Neuronal stem cell (in vitro differentiated cells): ENCODE results near the gene ACAD9.

Experiments used
- DNase-seq: peaks from one replicate; pipeline ENCODE4 v3.0.0-alpha.2; 2013; ENCODE audit warnings: low spot score
- H2AFZ ChIP-seq: one replicate; pipeline ENCODE4 v1.6.1; 2013; ENCODE audit warnings: mild to moderate bottlenecking, low read length, inconsistent platforms
- H2AK5ac ChIP-seq: 2 replicates; pipeline ENCODE4 v1.6.1; 2013; ENCODE audit warnings: low read depth, mild to moderate bottlenecking, inconsistent platforms, low read length, moderate library complexity, mixed read lengths
- H2BK120ac ChIP-seq: 2 replicates; pipeline ENCODE4 v1.6.1; 2013; ENCODE audit warnings: low read depth, mild to moderate bottlenecking, inconsistent platforms, low read length, moderate library complexity, mixed read lengths
- H2BK12ac ChIP-seq: one replicate; pipeline ENCODE4 v1.6.1; 2013; ENCODE audit warnings: low read length, inconsistent platforms
- H2BK15ac ChIP-seq: 2 replicates; pipeline ENCODE4 v1.6.1; 2013; ENCODE audit warnings: mild to moderate bottlenecking, low read length, inconsistent platforms, mixed read lengths
- H2BK5ac ChIP-seq: one replicate; pipeline ENCODE4 v1.6.1; 2013; ENCODE audit warnings: inconsistent platforms, mild to moderate bottlenecking, low read length, moderate library complexity
- H3K14ac ChIP-seq: one replicate; pipeline ENCODE4 v1.6.1; 2013; ENCODE audit warnings: low read length, inconsistent platforms
- H3K18ac ChIP-seq: 2 replicates; pipeline ENCODE4 v1.6.1; 2013; ENCODE audit warnings: low read length, inconsistent platforms
- H3K23ac ChIP-seq: 2 replicates; pipeline ENCODE4 v1.6.1; 2013; ENCODE audit warnings: low read depth, mild to moderate bottlenecking, mixed read lengths, low read length, inconsistent platforms; ENCODE audit not compliant: poor library complexity
- H3K27ac ChIP-seq: replicated peaks from 3 replicates; pipeline ENCODE4 v1.5.1; 2013; ENCODE audit warnings: low read length, inconsistent platforms
- H3K27me3 ChIP-seq, 3 experiments: 2 replicates each; pipeline ENCODE4 v1.6.1; 2013; ENCODE audit warnings: low read length in 3 of 3, mild to moderate bottlenecking in 2 of 3, inconsistent platforms in 1 of 3, low read depth in 1 of 3, mixed read lengths in 1 of 3, moderate library complexity in 1 of 3; ENCODE audit not compliant: control insufficient read depth in 3 of 3, insufficient read depth in 3 of 3
- H3K36me3 ChIP-seq, 2 donors: replicated peaks in 1 of 2; 2 replicates each; pipeline ENCODE4 v1.6.1; 2013; ENCODE audit warnings: low read length in 2 of 2; ENCODE audit not compliant: control insufficient read depth in 2 of 2, insufficient read depth in 2 of 2
- H3K4ac ChIP-seq: 2 replicates; pipeline ENCODE4 v1.6.1; 2013; ENCODE audit warnings: inconsistent platforms, mild to moderate bottlenecking, low read length, moderate library complexity
- H3K4me1 ChIP-seq, 2 donors: 1 replicate in 1 of 2; 2 replicates in 1 of 2; pipeline ENCODE4 v1.6.1; 2013; ENCODE audit warnings: low read length in 2 of 2, low read depth in 1 of 2; ENCODE audit not compliant: control insufficient read depth in 2 of 2, insufficient read depth in 1 of 2
- H3K4me2 ChIP-seq: one replicate; pipeline ENCODE4 v1.6.1; 2013; ENCODE audit warnings: mild to moderate bottlenecking, low read length, inconsistent platforms; ENCODE audit not compliant: insufficient read depth, poor library complexity, severe bottlenecking
- H3K4me3 ChIP-seq, 2 donors: 2 replicates each; pipeline ENCODE4 v1.5.1; 2013; ENCODE audit warnings: low read length in 2 of 2, mild to moderate bottlenecking in 2 of 2, inconsistent platforms in 1 of 2, moderate library complexity in 1 of 2
- H3K79me1 ChIP-seq: one replicate; pipeline ENCODE4 v1.6.1; 2013; ENCODE audit warnings: low read depth, mild to moderate bottlenecking, inconsistent platforms, low read length, moderate library complexity
- H3K9ac ChIP-seq: one replicate; pipeline ENCODE4 v1.6.1; 2013; ENCODE audit warnings: mild to moderate bottlenecking, low read depth, low read length, inconsistent platforms; ENCODE audit not compliant: poor library complexity
- H3K9me3 ChIP-seq, 2 donors: replicated peaks in 1 of 2; 2 replicates each; pipeline versions ENCODE3 to v1.6.1; 2013; ENCODE audit warnings: low read length in 2 of 2, mild to moderate bottlenecking in 2 of 2, inconsistent platforms in 1 of 2, low read depth in 1 of 2, mixed read lengths in 1 of 2, moderate library complexity in 1 of 2; ENCODE audit not compliant: control insufficient read depth in 2 of 2, insufficient read depth in 1 of 2
- H4K8ac ChIP-seq: one replicate; pipeline ENCODE4 v1.6.1; 2013; ENCODE audit warnings: low read depth, mild to moderate bottlenecking, inconsistent platforms, low read length, moderate library complexity
- H4K91ac ChIP-seq: one replicate; pipeline ENCODE4 v1.6.1; 2013; ENCODE audit warnings: low read length, low read depth, mild to moderate bottlenecking, inconsistent platforms; ENCODE audit not compliant: poor library complexity
- WGBS, 2 donors: extraction: QIAGEN DNeasy Blood & Tissue Kit; methylation state at CpG; one replicate each; pipeline ENCODE4 v1.1.7; 2013; ENCODE audit warnings: missing lambda C conversion rate in 2 of 2, mixed read lengths in 1 of 2; ENCODE audit not compliant: insufficient read length in 2 of 2, insufficient replicate concordance in 1 of 2; ENCODE audit errors: extremely low coverage in 2 of 2; 5-methylcytosine and 5-hydroxymethylcytosine counted together

Gene ACAD9

GRCh38 chr3:128854475-128854874 lies 24.9 kb upstream of the ACAD9 start:
- H2BK15ac ChIP-seq = no peak overlapping the region
- H4K8ac ChIP-seq = no peak overlapping the region
- H3K23ac ChIP-seq = no peak overlapping the region
- no peaks in the 10 kb centered on the region for H3K27me3 ChIP-seq
- peaks cover 28 to 39% of the 10 kb centered on the region in 2 donors for H3K9me3 ChIP-seq
- no peak overlapping the region for H3K4ac ChIP-seq
- H3K27ac ChIP-seq = no peak overlapping the region
- H3K14ac ChIP-seq = no peak overlapping the region
- H3K79me1 ChIP-seq = no peaks in the 10 kb centered on the region
- H3K9ac ChIP-seq = no peak overlapping the region
- no peak for DNase-seq
- no peak overlapping the region for H2AFZ ChIP-seq
- H3K4me2 ChIP-seq = no peak overlapping the region
- WGBS, 2 donors = no CpG with 5 or more reads among the region's 3 CpGs
- H4K91ac ChIP-seq = no peak overlapping the region
- H3K4me3 ChIP-seq = no peak overlapping the region
- H2BK12ac ChIP-seq = no peak overlapping the region
- H3K18ac ChIP-seq = no peak overlapping the region
- no peaks in the 10 kb centered on the region for H3K36me3 ChIP-seq
- no peak overlapping the region for H2BK120ac ChIP-seq
- no peak overlapping the region for H2BK5ac ChIP-seq
- no peaks in the 10 kb centered on the region for H3K4me1 ChIP-seq
- H2AK5ac ChIP-seq = no peak overlapping the region

GRCh38 chr3:128855569-128855968 lies 23.9 kb upstream of the ACAD9 start:
- no peak overlapping the region for H2BK120ac ChIP-seq
- no peak overlapping the region for H3K14ac ChIP-seq
- H3K79me1 ChIP-seq = no peaks in the 10 kb centered on the region
- no peak overlapping the region for H2BK5ac ChIP-seq
- H4K91ac ChIP-seq = no peak overlapping the region
- no peak overlapping the region for H3K23ac ChIP-seq
- no peaks in the 10 kb centered on the region for H3K27me3 ChIP-seq
- no peak overlapping the region for H2AFZ ChIP-seq
- H3K4me3 ChIP-seq = no peak overlapping the region
- H2BK15ac ChIP-seq = no peak overlapping the region
- H3K4me2 ChIP-seq = no peak overlapping the region
- H2AK5ac ChIP-seq = no peak overlapping the region
- H3K9ac ChIP-seq = no peak overlapping the region
- no peaks in the 10 kb centered on the region for H3K4me1 ChIP-seq
- no peak overlapping the region for H2BK12ac ChIP-seq
- DNase-seq = no peak
- peaks cover 34 to 50% of the 10 kb centered on the region in 2 donors for H3K9me3 ChIP-seq
- H3K36me3 ChIP-seq = no peaks in the 10 kb centered on the region
- H4K8ac ChIP-seq = no peak overlapping the region
- H3K27ac ChIP-seq = no peak overlapping the region
- H3K4ac ChIP-seq = no peak overlapping the region
- WGBS, 2 donors = no CpG with 5 or more reads among the region's 4 CpGs
- H3K18ac ChIP-seq = no peak overlapping the region

- Histone ChIP-seq H2BK15ac (no peak overlapping the region), H3K27me3 (no peaks in the 10 kb centered on the region), H3K27ac (no peak overlapping the region), H3K9me3 (peaks cover 32 to 50% of the 10 kb centered on the region in 2 donors), H2AFZ (no peak overlapping the region), H2AK5ac (no peak overlapping the region), H3K79me1 (no peaks in the 10 kb centered on the region), H3K4me2 (no peak overlapping the region), H4K8ac (no peak overlapping the region), H3K9ac (no peak overlapping the region), H3K36me3 (no peaks in the 10 kb centered on the region), H2BK12ac (no peak overlapping the region), H3K23ac (no peak overlapping the region), H3K4me1 (no peaks in the 10 kb centered on the region), H3K4me3 (no peak overlapping the region), H4K91ac (no peak overlapping the region), H3K4ac (no peak overlapping the region), H2BK120ac (no peak overlapping the region), H3K14ac (no peak overlapping the region), H3K18ac (no peak overlapping the region), H2BK5ac (no peak overlapping the region)
- WGBS, 2 donors = no CpG with 5 or more reads among the region's 3 CpGs
- DNase-seq = no peak
Measured at GRCh38 chr3:128858167-128858566, 21.3 kb upstream of the ACAD9 start.

- no peak overlapping the region for H3K18ac ChIP-seq
- no peaks in the 10 kb centered on the region for H3K27me3 ChIP-seq
- H3K4me3 ChIP-seq = no peak overlapping the region
- H2BK5ac ChIP-seq = no peak overlapping the region
- H3K4ac ChIP-seq = no peak overlapping the region
- peaks cover 3 to 4% of the 10 kb centered on the region in 2 donors for H3K4me1 ChIP-seq
- no CpG with 5 or more reads among the region's 6 CpGs for WGBS, 2 donors
- no peak overlapping the region for H3K23ac ChIP-seq
- H2BK15ac ChIP-seq = no peak overlapping the region
- H3K36me3 ChIP-seq = no peaks in the 10 kb centered on the region
- H3K14ac ChIP-seq = no peak overlapping the region
- H2AK5ac ChIP-seq = no peak overlapping the region
- no peak overlapping the region for H2AFZ ChIP-seq
- H3K27ac ChIP-seq = no peak overlapping the region
- peak; percentile 29 for DNase-seq
- H4K8ac ChIP-seq = no peak overlapping the region
- no peak overlapping the region for H2BK120ac ChIP-seq
- H3K9ac ChIP-seq = no peak overlapping the region
- H4K91ac ChIP-seq = no peak overlapping the region
- no peak overlapping the region for H2BK12ac ChIP-seq
- peaks cover 23 to 38% of the 10 kb centered on the region in 2 donors for H3K9me3 ChIP-seq
- no peaks in the 10 kb centered on the region for H3K79me1 ChIP-seq
- no peak overlapping the region for H3K4me2 ChIP-seq
Measured at GRCh38 chr3:128859630-128860029, 19.8 kb upstream of the ACAD9 start.
